ENCODE data around the gene C3orf52.
"Not testable (repeated sequence)": the region's sequence is repeated elsewhere in the genome, so short reads cannot be mapped to it uniquely, and the experiment has no call there.

The C3orf52 gene

GRCh38 chr3:112086076-112086854 is at the start of gene C3orf52:
Gene C3orf52 (plus strand): TSS chr3:112086389. CDS start chr3:112086408, 19 bp downstream.
- peak; percentile 78 for DNase-seq

GRCh38 chr3:112037194-112037593 is 49.0 kb upstream of the C3orf52 start:
- not testable (repeated sequence) for DNase-seq

GRCh38 chr3:112038863-112039262 is 47.3 kb upstream of the C3orf52 start:
- DNase-seq = no peak

GRCh38 chr3:112041321-112041720 is 44.9 kb upstream of the C3orf52 start:
- DNase-seq = no peak

- DNase-seq = no peak
Observed at GRCh38 chr3:112042842-112043280, 43.3 kb upstream of the C3orf52 start.

GRCh38 chr3:112043621-112044201 is 42.5 kb upstream of the C3orf52 start:
- DNase-seq = peak; percentile 58

- DNase-seq = no peak
Observed at GRCh38 chr3:112046599-112046998, 39.6 kb upstream of the C3orf52 start.

- no peak for DNase-seq
Observed at GRCh38 chr3:112047264-112047663, 38.9 kb upstream of the C3orf52 start.

- DNase-seq = no peak
Observed at GRCh38 chr3:112048911-112049310, 37.3 kb upstream of the C3orf52 start.

GRCh38 chr3:112053229-112053628 is 33.0 kb upstream of the C3orf52 start:
- DNase-seq = no peak

- DNase-seq = no peak
Observed at GRCh38 chr3:112056451-112056929, 29.7 kb upstream of the C3orf52 start.

- DNase-seq = no peak
Observed at GRCh38 chr3:112059497-112059896, 26.7 kb upstream of the C3orf52 start.

GRCh38 chr3:112061152-112061551 is 25.0 kb upstream of the C3orf52 start:
- DNase-seq = no peak

GRCh38 chr3:112072387-112073060 is 13.7 kb upstream of the C3orf52 start:
- not testable (repeated sequence) for DNase-seq

- no peak for DNase-seq
Observed at GRCh38 chr3:112074006-112074405, 12.2 kb upstream of the C3orf52 start.

GRCh38 chr3:112074616-112075497 is 11.3 kb upstream of the C3orf52 start:
- no peak for DNase-seq

- DNase-seq = no peak
Observed at GRCh38 chr3:112078125-112079083, 7.8 kb upstream of the C3orf52 start.

- no peak for DNase-seq
Observed at GRCh38 chr3:112083239-112083638, 3.0 kb upstream of the C3orf52 start.

GRCh38 chr3:112084980-112085705 is 1.0 kb upstream of the C3orf52 start:
- no peak for DNase-seq

GRCh38 chr3:112085735-112086075 is 484 bp upstream of the C3orf52 start:
- no peak for DNase-seq

Measured in left hindlimb (tissue), 1 donor.